HepG2 (cell line): ENCODE measurements around the gene ST3GAL5.

Experiments used
- KLF9 ChIP-seq: IDR thresholded peaks from 2 replicates; pipeline ENCODE4 v1.6.1; 2016; ENCODE audit warnings: low read depth
- SP1 ChIP-seq, 2 experiments: fragments of 450-650 bp in 1 of 2; sonication (generic) in 1 of 2; formaldehyde crosslinking in 1 of 2; IDR thresholded peaks; 2 replicates each; pipeline versions ENCODE4 v1.4.0 to v1.6.1; 2016 to 2020; ENCODE audit warnings: missing genetic modification reagents in 1 of 2

GRCh38 chr2:85834466-85834865, 54.3 kb downstream of the ST3GAL5 start:
- TF ChIP-seq KLF9 (CRISPR knock-in tag) (no peak), SP1 (IDR thresholded peaks at IDR 0.05) (no peak), SP1 (CRISPR knock-in tag; IDR thresholded peaks at IDR 0.05) (no peak)
